DMS79 (cell line): ENCODE results near the gene UBAC1.

Source experiments
- DNase-seq: peaks from one replicate; lab custom pipeline; 2025; lab: John Stamatoyannopoulos, UW

Gene UBAC1

GRCh38 chr9:135883410-135884089 is 77.6 kb downstream of the UBAC1 start:
- no peak for DNase-seq
